ENCODE measurements around the gene SGPL1. TPM values are rescaled to one million over a fixed set of nuclear protein-coding genes. Genes with fewer than 3 reads are reported as not detected.

The SGPL1 gene
- total and polyA plus RNA-seq, 2 of the 8 experiments (the other 6 are each of a cell fraction or from before 2014, with no cell fraction given): 20.5 to 51.6 TPM

DNA sequence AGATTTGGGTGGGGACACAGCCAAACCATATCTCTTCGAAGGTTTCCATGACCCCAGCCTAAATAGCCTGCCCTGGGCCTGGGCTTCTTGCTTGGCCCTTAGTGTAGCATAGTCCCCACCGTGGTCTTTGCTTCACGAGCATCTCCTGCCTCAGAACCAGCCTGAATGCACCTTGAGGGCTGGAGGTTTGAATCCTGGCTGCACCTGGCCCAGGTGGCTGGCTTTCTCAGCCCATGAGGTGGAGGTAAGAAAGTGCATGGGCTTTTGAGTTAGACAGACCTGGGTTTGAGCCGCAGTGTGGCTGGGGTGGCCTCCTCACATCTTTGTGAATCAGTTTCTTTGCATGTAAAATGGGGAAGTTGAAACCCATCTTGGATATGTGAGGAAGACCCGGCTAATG, 96.8 kb downstream of the SGPL1 start:
- Histone ChIP-seq H2AFZ (ENCODE audit: low read length) (no peak overlapping the region), H3K27ac (ENCODE audit: low read depth, low read length) (no peak overlapping the region), H3K27me3 (replicated peaks in 1 of 4; ENCODE audit: control insufficient read depth in 3 of 4, extremely low read depth in 1 of 4, insufficient read depth in 3 of 4, low read length in 3 of 4) (no peaks in the 10 kb centered on the region), H3K79me1 (ENCODE audit: low read depth, low read length) (no peaks in the 10 kb centered on the region), H3K36me3 (ENCODE audit: control insufficient read depth in 2 of 4, insufficient read depth in 4 of 4, low read length in 3 of 4) (no peaks in the 10 kb centered on the region), H4K8ac (ENCODE audit: extremely low read depth, insufficient read depth, low read length) (no peak overlapping the region; the same call in 1 of the 2 replicates), H3K14ac (ENCODE audit: insufficient read length) (no peak overlapping the region), H3K9me3 (ENCODE audit: insufficient read depth in 2 of 2, low read depth in 1 of 2, low read length in 1 of 2) (no peaks in the 10 kb centered on the region), H4K20me1 (replicated peaks in 1 of 2; ENCODE audit: control insufficient read depth in 1 of 2, insufficient read depth in 2 of 2, low read length in 2 of 2) (peaks cover 0 to 2% of the 10 kb centered on the region in 2 experiments), H2BK20ac (ENCODE audit: low read length) (no peak overlapping the region), H3K23ac (ENCODE audit: insufficient read length) (no peak overlapping the region), H3K4me3 (ENCODE audit: extremely low read depth in 1 of 4, insufficient read depth in 2 of 4, low read depth in 3 of 4, low read length in 4 of 4) (no peak overlapping the region), H4K91ac (replicated peaks; ENCODE audit: insufficient read length, low read length) (no peak overlapping the region), H3K4ac (replicated peaks; ENCODE audit: insufficient read length, low read depth, low read length) (no peak overlapping the region), H3K23me2 (ENCODE audit: low read depth, low read length) (peaks cover 3% of the 10 kb centered on the region; the same call in 1 of the 2 replicates), H2AK5ac (ENCODE audit: low read depth, low read length) (no peak overlapping the region), H2BK5ac (ENCODE audit: low read depth, low read length) (no peak overlapping the region), H2BK12ac (ENCODE audit: low read depth, low read length) (no peak overlapping the region), H2BK120ac (replicated peaks; ENCODE audit: low read depth, low read length) (no peak overlapping the region), H3K56ac (replicated peaks; ENCODE audit: insufficient read length, low read depth, low read length) (no peak overlapping the region), H3K9ac (replicated peaks in 1 of 4; ENCODE audit: extremely low read depth in 1 of 4, low read depth in 3 of 4, low read length in 3 of 4) (no peak overlapping the region), H3K79me2 (ENCODE audit: control insufficient read depth in 1 of 2, insufficient read depth in 2 of 2, low read length in 2 of 2) (no peaks in the 10 kb centered on the region), H3K4me2 (ENCODE audit: insufficient read depth in 1 of 2, low read depth in 2 of 2, low read length in 2 of 2) (no peak overlapping the region), H2BK15ac (ENCODE audit: low read length) (no peak overlapping the region), H3K4me1 (replicated peaks in 1 of 4; ENCODE audit: control insufficient read depth in 3 of 4, insufficient read depth in 4 of 4, low read length in 3 of 4) (no peaks in the 10 kb centered on the region; a peak in 2 of 7 replicates), H4K5ac (ENCODE audit: insufficient read length, low read depth, low read length) (no peak overlapping the region), H3K18ac (ENCODE audit: extremely low read depth, low read length) (no peak overlapping the region)
- DNase-seq (ENCODE audit: low read depth in 1 of 2, low spot score in 2 of 2) (no peak), FAIRE-seq (no peak)
- ChIA-PET POLR2A (ENCODE audit: partially characterized antibody) (no interaction called here), CTCF (ENCODE audit: partially characterized antibody) (interaction anchor here (1.2 to 17.0 kb wide), 4 partner anchors 9 to 151 kb away, joined by 3 to 237 read pairs (median 17); no protein-coding TSS in a partner anchor)
- TF ChIP-seq EGR1 (IDR thresholded peaks at IDR 0.05; ENCODE audit: borderline replicate concordance, low read depth, low read length) (no peak), JUND (IDR thresholded peaks at IDR 0.05; ENCODE audit: low read length) (no peak), SIRT6 (IDR thresholded peaks at IDR 0.05; ENCODE audit: low read length) (no peak), SIX5 (IDR thresholded peaks at IDR 0.05; ENCODE audit: low read depth, low read length) (no peak), GTF2F1 (IDR thresholded peaks at IDR 0.05; ENCODE audit: borderline replicate concordance, low read depth, low read length) (no peak), HDAC6 (IDR thresholded peaks at IDR 0.05; ENCODE audit: low read depth, low read length) (no peak), ZNF274 (IDR thresholded peaks at IDR 0.05; ENCODE audit: borderline replicate concordance, extremely low read depth, low read length) (no peak), RNF2 (IDR thresholded peaks at IDR 0.05; ENCODE audit: borderline replicate concordance, low read depth, low read length, missing control alignments, poor library complexity, severe bottlenecking) (no peak), SUZ12 (IDR thresholded peaks at IDR 0.05; ENCODE audit: low read length) (no peak), JUN (IDR thresholded peaks at IDR 0.05; ENCODE audit: low read depth, low read length) (no peak), TEAD4 (IDR thresholded peaks at IDR 0.05; ENCODE audit: low read depth, low read length) (no peak)
- 87% methylated on average over 5 of the region's 5 CpGs; no CpG with 5 or more reads in 1 of the 2 experiments for WGBS, 2 experiments (ENCODE audit: extremely low coverage in 1 of 2, insufficient coverage in 1 of 2, insufficient read length in 1 of 2, insufficient replicate concordance in 2 of 2, low coverage in 1 of 2, low lambda C conversion rate in 2 of 2, missing lambda C conversion rate in 1 of 2)
